ENCODE measurements around the gene ADAM22.

DNA sequence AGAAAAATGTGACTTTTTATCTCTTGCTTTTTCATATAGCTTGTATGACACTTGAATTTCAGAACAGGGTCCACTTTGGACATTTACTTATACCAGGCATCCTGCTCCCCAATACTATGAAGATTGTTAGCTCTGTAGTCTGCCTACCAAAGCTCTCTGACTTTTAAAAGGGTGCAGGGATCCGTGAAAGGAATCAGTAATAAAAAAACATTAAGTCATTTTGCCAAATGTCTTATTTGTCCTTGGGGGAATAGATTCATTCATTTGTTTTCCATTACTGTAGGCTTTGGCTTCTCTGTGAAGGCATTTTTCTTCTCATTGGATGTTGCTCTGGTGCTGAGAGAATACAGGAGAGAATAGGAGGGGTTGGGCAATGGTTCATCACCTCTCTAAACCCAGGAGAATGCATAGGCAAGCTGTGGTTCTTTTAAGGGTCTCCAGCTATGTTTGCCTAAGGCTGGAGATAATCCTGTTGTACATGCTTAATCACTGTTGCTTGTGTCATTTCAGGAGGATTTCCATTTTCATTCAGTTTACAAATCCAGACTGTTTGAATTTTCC is 182.3 kb downstream of the ADAM22 start:
- TF ChIP-seq, protein P1, sequence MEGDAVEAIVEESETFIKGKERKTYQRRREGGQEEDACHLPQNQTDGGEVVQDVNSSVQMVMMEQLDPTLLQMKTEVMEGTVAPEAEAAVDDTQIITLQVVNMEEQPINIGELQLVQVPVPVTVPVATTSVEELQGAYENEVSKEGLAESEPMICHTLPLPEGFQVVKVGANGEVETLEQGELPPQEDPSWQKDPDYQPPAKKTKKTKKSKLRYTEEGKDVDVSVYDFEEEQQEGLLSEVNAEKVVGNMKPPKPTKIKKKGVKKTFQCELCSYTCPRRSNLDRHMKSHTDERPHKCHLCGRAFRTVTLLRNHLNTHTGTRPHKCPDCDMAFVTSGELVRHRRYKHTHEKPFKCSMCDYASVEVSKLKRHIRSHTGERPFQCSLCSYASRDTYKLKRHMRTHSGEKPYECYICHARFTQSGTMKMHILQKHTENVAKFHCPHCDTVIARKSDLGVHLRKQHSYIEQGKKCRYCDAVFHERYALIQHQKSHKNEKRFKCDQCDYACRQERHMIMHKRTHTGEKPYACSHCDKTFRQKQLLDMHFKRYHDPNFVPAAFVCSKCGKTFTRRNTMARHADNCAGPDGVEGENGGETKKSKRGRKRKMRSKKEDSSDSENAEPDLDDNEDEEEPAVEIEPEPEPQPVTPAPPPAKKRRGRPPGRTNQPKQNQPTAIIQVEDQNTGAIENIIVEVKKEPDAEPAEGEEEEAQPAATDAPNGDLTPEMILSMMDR (IDR thresholded peaks at IDR 0.05; ENCODE audit: low read length): no peak
- TF ChIP-seq EZH2 (optimal IDR thresholded peaks at IDR 0.05; ENCODE audit: low read depth, low read length): no peak
